Fibroblast of gingiva (primary cell): Measurements from ENCODE around the gene TIMM23.
"Not testable (repeated sequence)": the region's sequence is repeated elsewhere in the genome, so short reads cannot be mapped to it uniquely, and the experiment has no call there.

Experiments
- DNase-seq: peaks from one replicate; pipeline ENCODE4 v3.0.0-alpha.2; 2011; ENCODE audit warnings: low read depth

TIMM23 gene, protein sequence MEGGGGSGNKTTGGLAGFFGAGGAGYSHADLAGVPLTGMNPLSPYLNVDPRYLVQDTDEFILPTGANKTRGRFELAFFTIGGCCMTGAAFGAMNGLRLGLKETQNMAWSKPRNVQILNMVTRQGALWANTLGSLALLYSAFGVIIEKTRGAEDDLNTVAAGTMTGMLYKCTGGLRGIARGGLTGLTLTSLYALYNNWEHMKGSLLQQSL

DNA sequence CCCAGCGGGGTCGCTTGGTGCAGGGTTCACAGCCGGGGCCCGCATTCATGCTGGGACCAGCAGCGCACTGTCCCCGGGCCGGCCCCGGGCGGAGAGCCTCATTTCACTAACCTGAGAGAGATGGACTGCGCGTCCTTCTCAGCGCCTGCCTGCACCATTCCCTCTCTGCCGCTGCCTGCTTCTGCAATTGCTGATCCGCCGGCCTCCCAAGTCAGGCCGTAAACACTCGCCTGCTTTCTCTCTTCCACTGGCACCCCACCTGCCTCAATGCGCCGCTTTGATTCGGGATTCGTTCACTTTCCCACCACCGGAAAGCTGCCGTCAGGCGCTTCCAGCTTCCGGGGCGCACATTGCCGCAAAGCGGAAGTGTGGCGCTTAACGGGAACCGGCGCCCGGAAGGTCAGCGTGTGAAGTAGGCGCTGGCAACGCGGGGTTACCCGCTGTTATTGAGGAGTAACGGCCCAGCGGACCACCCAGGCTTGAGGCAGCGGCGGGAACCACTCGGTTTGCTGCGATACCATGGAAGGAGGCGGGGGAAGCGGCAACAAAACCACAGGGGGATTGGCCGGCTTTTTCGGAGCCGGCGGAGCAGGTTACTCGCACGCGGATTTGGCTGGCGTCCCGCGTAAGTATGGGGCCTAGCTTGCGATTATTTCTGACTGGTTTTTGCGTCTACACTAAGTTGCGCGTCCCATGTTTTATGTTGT is at the start of gene TIMM23:
TIMM23 (plus strand) TSS at position 384 of the 707 bp plus-strand sequence; CDS start at position 520, 136 bp downstream.
- peak; percentile 82 for DNase-seq

DNA sequence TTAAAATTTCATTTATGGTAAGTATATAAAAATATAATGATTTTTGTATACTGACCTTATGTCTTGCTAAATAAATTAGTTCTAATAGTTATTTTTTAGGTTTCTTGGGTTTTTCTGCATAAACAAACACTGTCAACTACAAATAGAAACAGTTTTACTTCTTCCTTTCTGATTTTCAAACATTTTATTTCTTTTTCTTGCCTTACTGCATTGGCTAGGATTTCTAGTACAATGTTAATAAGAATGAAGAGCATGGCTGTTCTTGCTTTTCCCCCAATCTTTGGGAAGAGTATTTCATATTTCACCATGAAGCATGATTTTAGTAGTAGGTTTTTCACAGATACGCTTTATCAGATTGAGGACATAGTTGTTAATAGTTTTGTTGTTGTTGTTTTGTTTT is 45.5 kb upstream of the TIMM23 start:
- not testable (repeated sequence) for DNase-seq

DNA sequence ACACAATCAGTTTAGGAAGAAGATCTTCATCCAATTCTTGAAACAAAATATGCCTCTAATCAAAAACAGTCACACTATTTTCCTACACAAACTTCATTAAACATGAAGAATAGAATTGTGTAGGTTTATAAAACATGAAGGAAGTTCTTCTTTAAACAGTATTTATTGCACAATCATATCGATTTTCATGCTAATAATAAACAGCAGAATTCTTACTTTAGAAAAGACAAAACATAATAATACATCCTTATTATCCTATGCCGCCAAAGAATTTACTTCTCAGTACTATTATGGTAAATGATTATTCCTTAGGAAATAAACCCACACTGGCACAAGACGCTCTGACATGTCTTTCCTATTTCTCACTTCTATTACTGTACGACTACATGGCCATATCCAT is 41.0 kb upstream of the TIMM23 start:
- DNase-seq = not testable (repeated sequence)

DNA sequence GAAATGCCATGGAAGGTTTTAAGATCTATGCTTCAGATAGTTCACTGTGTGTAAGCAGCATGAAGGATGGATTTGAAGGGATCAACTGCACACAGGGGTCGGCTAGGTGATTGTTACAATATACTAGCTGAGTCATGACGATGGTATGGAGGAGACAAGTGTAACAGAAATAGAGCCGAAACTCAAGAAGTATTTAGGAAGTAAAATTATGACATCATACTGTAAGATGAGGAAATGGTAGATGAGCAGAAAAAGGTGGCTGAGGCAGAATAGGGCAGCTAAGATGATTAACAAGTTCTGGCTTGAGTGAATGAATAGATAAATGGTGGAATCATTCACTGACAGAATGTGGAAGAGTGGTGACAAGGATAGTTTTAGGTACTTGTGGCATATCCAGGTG is 37.5 kb upstream of the TIMM23 start:
- not testable (repeated sequence) for DNase-seq

DNA sequence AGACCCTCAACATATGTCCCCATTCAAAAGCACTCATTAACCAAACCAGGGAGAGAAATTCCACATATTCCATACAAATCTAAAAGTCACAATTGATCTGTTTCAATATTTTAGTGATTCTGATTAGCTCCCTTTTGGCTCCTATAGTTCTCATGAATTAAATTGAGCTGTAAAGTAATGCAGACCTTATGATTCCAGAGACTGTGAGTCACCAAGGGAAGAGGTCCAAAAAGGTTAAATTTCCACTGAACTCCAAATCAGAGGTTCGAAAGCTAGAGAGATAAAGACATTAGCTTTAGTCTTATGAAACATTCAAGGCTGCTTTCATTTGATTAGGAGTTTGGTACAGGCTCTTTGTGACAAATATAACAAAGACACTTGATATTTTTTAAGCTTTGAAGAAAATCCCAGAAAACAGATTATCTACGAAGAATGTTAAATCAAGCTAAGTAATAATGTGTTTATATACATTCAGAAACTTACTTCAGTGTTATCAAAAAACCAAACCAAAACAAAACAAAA is 33.1 kb upstream of the TIMM23 start:
- not testable (repeated sequence) for DNase-seq

DNA sequence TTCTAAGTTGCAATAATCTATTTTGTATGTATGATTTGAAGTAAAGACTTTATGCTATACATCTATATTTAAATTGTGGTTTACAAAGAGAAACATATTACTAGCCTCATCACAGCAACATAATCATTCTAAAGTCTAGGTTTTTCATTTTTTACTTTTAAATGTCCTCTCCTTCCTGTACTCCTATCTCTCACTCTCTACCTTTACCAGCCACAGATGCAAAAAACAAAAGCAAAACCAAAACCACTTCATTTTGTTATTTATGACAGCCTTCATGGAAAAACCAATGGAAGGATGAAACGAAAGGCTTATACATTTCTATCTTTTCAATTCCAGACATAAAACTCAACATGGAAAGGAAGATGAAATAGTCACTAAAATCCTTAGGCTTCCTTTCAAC is 31.1 kb upstream of the TIMM23 start:
- not testable (repeated sequence) for DNase-seq

DNA sequence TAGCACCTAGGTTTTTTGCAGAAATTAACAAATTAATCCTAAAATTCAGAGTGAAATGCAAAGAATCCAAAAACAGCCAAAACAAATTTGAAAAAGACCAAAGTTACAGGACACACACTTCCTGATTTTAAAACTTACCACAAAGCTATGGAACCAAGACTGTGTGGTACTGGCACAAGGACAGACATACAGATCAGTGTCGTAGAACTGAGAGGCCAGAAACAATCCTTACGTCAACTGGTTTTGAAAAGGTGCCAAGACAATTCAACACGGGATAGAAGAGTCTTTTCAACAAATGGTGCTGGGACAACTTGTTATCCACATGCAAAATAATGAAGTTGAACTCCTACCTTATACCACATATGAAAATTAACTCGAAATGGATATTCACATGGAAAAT is 26.8 kb upstream of the TIMM23 start:
- not testable (repeated sequence) for DNase-seq

DNA sequence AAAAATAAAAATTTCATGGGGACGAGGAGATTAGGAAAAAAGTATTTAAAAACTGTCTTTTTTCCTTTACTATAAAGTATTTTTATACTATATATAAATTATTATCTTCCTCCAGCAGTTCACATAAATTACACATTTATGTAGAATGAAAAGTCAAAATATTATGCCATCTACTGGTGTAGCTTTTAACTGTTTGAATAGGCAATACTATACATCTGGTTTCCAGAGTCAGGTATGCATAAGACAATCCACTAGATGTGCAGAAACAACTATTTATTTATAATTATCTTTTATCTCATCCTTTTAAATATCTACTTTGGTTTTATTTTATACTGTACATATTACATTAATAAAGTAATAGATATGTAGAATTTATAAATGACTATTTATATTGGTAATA is 24.9 kb upstream of the TIMM23 start:
- DNase-seq = not testable (repeated sequence)

DNA sequence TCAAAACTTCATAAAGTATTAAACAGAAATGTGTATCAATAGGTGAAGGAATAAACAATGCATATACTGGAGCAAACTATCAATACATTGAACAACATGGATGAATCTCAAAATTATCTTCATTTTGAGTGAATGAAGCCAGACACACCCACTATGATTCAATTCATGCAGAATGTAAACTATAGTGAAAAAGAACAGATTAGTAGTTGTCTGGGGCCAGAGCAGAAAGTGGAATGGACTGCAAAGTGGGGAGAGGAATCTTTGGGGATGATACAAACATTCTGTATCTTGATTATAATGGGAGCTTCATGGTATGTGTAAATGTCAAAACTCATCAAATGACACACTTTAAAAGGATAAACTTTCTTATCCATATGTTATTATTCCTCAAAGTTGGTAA is 23.5 kb upstream of the TIMM23 start:
- not testable (repeated sequence) for DNase-seq

DNA sequence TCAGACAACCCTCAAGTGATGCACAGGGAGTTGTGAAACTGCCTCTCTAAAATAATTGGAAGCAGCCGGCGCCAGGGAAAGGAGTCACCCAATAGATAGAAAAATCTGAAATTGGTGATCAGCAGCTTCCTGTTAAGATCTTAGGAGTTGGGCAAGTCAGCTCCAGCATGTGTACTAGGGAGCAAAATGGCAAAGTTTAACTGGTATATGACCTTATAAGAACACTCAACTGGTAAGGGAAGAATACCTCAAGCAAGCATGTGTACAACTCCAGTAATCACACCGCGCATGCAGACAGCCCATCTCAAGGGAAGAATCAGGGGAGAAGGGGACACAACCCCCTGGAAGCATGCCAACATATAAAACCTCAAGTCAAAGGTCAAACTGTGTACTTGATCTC is 17.9 kb upstream of the TIMM23 start:
- DNase-seq = not testable (repeated sequence)

DNA sequence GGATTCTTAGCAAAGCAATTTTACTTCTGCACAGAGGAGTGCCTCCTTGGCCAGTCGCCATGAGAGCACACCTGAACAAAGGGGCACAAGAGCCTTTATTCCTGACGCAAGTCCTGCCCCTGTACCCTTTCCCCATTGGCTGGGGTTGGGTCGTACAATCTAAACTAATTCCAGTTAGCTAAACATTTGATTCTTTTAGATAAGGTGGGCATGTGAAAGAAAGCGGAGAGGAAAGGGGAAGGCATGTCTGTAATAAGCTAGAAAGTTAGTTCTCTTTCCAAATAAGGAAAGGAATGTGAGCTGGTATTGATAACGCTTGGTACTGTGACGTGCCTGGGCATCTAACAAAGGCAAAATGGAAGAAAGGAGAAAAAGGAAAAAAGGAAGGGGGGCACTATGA is 15.7 kb upstream of the TIMM23 start:
- DNase-seq = not testable (repeated sequence)

DNA sequence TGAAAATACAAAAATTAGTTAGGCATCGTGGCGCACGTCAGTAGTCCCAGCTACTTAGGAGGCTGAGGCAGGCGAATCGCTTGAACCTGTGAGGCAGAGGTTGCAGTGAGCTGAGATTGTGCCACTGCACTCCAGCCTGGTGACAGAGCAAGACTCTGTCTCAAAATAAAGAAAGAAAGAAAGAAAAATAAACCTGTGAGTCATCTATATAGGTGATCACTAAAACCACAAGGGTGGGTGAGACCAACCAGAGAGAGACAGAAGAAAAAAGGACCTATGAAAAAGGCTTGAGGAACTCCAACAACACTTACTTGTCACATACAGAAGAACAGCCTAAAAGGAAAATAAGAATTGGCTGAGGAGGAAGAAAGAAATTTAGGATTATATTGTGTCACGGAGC is 14.4 kb upstream of the TIMM23 start:
- not testable (repeated sequence) for DNase-seq

DNA sequence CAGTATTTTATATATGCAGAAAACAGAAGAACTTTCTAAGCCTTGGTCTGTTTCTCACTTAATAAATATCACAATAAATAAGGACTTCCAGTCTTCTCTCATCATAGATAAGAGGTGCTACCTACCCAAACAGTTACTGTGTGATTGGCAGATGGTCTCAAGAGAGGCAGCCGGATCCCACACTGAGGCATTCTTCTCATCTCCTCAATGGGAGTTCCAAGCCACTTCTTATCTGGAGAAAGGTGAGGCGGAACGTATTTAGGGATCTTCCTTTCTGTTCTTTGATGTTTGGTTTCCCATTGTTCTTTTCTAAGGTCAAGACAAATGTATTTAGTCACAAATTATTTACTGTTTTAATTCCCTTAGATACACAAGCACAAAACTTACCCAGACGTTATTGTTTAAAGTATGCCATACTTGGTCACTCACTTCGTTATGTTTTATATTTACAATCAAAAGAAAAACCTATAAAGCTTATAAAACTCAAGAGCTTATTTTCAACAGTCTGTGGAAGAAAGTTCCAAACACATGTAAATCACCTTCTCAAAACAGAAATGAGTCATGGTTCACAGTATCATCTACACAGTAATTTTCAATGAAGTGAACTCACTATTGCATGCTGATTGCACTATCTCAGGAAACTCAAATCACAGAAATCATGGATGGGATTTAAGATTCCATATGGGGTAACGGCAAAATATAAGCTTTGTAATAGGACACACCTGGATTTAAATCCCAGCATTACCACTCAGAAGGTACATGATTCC is 9.4 kb upstream of the TIMM23 start:
- DNase-seq = not testable (repeated sequence)

DNA sequence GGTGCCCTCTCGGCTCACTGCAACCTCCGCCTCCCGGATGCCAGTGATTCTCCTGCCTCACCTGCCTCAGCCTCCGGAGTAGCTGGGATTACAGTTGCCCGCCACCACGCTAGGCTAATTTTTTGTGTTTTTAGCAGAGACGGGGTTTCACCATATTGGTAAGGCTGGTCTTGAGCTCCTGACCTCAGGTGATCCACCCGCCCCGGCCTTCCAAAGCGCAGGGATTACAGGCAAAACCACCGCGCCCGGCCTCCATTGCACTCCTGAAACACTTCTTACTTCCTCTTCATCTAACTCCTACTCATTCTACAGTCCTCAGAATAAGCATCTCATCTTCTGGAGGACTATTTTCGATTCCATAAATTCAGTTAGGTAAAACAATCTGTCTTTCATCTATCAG is 1.3 kb upstream of the TIMM23 start:
- DNase-seq = not testable (repeated sequence)

DNA sequence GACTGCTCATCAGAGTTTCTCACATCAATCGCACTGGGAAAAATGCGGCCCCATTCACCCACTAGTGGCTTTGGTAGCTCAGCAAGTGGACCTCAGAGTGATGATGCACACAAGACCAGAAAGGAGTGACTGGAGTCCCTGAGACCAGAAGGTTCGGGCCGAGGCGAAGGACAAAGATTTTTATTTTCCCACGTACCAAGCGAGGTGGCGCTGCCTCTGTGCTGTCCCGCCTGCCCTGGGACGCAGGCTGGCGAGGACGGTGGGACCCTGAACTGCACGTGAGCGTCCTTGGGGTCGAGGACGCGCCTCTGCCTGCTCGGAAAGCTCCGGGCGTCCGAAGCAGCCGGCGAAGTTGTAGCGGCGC is 565 bp upstream of the TIMM23 start:
- not testable (repeated sequence) for DNase-seq

DNA sequence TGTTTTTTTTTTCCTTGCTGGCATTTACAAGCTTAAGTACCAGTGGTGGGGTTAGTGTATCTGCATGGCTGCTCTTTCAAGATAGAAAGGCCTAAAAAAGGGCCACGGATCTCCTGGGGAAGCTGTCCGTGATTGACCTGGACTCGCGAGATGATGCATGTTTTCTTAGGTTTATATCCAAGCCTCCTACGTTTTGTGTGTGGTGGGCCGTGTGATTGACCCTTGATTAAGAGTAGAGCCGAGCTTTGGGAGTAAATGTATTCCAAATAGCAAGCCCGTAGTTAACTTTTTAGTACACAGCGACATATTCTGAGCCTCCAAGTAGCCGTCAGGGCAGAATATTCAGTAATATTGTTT is 502 bp downstream of the TIMM23 start:
- not testable (repeated sequence) for DNase-seq

DNA sequence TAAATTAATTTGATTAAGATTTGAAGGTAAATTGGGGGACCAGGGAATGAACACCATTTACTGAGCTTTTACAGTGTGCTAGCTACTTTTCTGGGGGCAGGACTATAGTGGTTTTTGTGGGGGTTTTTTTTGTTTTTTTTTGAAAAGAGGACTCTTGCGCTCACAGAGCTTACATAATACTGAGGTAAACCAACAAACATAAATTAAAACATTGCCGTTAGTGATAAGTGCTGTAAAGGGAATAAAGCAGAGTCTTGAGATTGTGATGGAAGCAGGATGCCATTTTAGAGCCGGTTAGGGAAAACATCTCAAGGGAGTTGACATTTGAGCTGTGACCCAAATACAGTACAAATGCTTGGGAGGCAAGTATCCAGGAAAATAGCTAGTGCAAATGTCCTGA is 1.8 kb downstream of the TIMM23 start:
- not testable (repeated sequence) for DNase-seq

DNA sequence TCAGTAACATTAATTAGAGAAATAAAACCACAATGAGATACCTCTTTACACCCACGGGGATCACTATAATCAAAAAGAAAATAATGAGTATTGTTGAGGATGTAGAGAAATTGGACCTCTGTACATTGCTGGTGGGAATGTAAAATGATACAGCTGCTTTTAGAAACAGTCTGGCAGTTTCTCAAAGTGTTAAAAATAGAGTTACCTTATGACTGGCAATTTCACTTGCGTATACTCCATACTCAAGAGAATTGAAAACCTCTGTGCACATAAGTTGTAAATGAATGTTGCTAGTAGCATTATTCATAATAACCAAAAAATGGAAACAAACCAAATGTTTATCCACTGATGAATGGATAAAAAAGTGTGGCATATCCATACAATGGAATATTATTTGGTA is 6.3 kb downstream of the TIMM23 start:
- not testable (repeated sequence) for DNase-seq

DNA sequence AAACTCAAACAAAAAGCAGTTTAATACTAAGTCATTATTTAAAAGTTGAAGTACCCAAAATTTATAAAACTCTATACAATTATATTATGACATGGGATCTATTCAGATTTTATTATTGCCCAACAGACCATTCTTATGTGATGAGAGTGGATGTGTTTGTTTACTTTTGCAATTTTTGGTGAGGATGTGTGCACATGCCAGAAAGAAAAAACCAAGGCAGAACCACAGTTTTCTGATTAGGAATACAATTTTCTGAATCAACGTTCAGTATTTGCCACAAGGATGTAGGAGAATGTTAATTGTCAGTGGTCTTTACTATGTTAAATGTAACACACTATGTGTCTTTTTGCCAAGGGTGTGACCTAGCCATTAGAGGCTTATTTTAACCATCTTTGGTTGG is 9.1 kb downstream of the TIMM23 start:
- DNase-seq = not testable (repeated sequence)

DNA sequence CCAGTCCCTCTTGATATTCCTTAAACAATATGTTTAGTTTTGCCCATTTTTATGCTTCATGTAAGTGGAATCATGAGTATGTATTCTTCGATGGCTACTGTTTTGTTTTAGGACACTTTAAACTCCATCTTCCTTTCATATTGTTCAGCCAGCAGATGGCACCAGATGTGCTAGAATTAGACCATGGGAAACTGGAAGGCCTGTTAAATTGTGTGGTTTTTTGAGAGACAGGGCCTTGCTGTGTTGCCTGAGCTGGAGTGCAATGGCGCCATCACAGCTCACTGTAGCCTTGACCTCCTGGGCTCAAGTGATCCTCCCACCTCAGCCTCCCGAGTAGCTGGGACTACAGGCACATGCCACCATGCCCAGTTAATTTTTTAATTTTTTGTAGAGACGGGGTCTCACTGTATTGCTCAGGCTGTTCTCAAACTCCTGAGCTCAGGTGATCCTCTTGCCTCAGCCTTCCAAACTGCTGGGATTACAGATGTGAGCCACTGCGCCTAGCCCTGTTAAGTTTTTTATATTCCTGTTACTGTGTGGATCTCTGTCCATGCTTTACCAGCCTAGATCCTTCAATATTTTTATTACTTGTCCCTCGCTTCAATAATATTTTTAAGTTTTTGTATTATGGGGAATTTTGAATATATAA is 11.4 kb downstream of the TIMM23 start:
- DNase-seq = peak; percentile 53

DNA sequence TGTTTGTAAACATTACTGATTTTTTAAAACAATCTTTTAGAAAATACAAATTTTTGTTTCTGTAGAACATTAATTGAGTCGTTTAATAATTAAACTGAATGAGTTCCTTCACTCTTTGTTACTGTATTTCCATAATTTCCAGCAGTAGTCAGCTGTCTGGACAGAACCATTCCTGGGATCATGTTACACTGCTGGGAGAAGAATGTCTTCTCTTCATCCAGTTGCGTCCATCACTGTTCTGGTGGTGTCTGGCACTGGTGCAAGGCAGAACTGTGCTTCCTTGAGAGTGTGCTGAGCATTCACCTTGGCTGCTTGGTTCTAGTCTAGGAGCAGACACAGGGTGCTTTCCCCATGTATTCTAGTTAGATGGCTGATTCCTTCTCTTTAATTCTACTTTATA is 12.2 kb downstream of the TIMM23 start:
- not testable (repeated sequence) for DNase-seq

DNA sequence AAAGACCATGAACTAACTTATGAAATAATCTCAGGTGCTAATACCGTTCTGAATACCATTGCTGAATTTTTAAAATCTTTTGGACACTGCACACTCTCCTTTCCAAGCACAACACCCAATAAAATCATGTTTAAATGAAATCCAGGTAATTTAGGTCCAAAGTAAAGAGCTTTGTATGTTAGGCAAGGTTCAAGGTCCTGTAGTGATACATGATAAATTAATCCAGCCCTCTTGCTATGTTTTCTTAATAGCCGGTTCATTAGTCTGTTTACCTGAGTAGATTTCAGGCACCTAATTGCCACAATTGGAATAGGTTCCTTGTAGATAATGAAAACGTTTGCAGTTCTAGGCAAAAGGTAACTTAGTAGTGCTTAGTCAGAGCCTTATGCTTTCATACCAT is 13.3 kb downstream of the TIMM23 start:
- not testable (repeated sequence) for DNase-seq
